GM19468 (cell line): ENCODE results near the gene ADAMTS3.

Experiments used
- ATAC-seq: cut with Tn5 transposase; IDR thresholded peaks from one replicate; pipeline ENCODE4 v1.9.1; 2021; ENCODE audit warnings: mild to moderate bottlenecking, moderate library complexity, moderate number of reproducible peaks; ENCODE audit not compliant: unreplicated experiment; ENCODE audit errors: extremely low read depth

ADAMTS3 gene

GRCh38 chr4:72311291-72311690, 257.7 kb downstream of the ADAMTS3 start:
- no peak for ATAC-seq

- no peak for ATAC-seq
Observed at GRCh38 chr4:72305620-72306019, 263.4 kb downstream of the ADAMTS3 start.

- ATAC-seq = no peak
Observed at GRCh38 chr4:72305080-72305479, 263.9 kb downstream of the ADAMTS3 start.

GRCh38 chr4:72302981-72303704, 265.9 kb downstream of the ADAMTS3 start:
- peak; percentile 86 for ATAC-seq

GRCh38 chr4:72301759-72302158, 267.3 kb downstream of the ADAMTS3 start:
- ATAC-seq = no peak

GRCh38 chr4:72300126-72300525, 268.9 kb downstream of the ADAMTS3 start:
- no peak for ATAC-seq

GRCh38 chr4:72295966-72296557, 273.0 kb downstream of the ADAMTS3 start:
- ATAC-seq = peak; percentile 33

GRCh38 chr4:72290737-72291136, 278.3 kb downstream of the ADAMTS3 start:
- no peak for ATAC-seq

- ATAC-seq = no peak
Observed at GRCh38 chr4:72286910-72287309, 282.1 kb downstream of the ADAMTS3 start.

GRCh38 chr4:72286185-72286584, 282.8 kb downstream of the ADAMTS3 start:
- ATAC-seq = no peak

- no peak for ATAC-seq
Observed at GRCh38 chr4:72283357-72283756, 285.7 kb downstream of the ADAMTS3 start.

GRCh38 chr4:72280252-72280651, 288.8 kb downstream of the ADAMTS3 start:
- no peak for ATAC-seq

- no peak for ATAC-seq
Observed at GRCh38 chr4:72275381-72275780, 293.6 kb downstream of the ADAMTS3 start.

GRCh38 chr4:72274251-72274650, 294.8 kb downstream of the ADAMTS3 start:
- ATAC-seq = no peak

- ATAC-seq = no peak
Observed at GRCh38 chr4:72255269-72255668, 313.8 kb downstream of the ADAMTS3 start.

- ATAC-seq = no peak
Observed at GRCh38 chr4:72243641-72244040, 325.4 kb downstream of the ADAMTS3 start.

- no peak for ATAC-seq
Observed at GRCh38 chr4:72239487-72240116, 329.4 kb downstream of the ADAMTS3 start.
